Astrocyte (in vitro differentiated cells and primary cell): ENCODE results near the gene EDARADD. TPM values are rescaled to one million over a fixed set of nuclear protein-coding genes. Genes with fewer than 3 reads are reported as not detected.

ENCODE experiments used
- DNase-seq: peaks from one replicate; pipeline ENCODE4 v3.0.0-alpha.2; 2010; ENCODE audit warnings: low read depth
- FAIRE-seq: peaks from 2 replicates; lab custom pipeline; 2011; peaks lifted over from hg19 to GRCh38; lab: Jason Lieb, UNC
- H2AFZ ChIP-seq: 2 replicates; pipeline ENCODE4 v1.6.0; 2012; ENCODE audit warnings: low read depth, low read length, inconsistent platforms
- H3K27ac ChIP-seq: 2 replicates; pipeline ENCODE4 v1.5.1; 2011; ENCODE audit warnings: low read depth, low read length, inconsistent platforms
- H3K27me3 ChIP-seq: 2 replicates; pipeline ENCODE4 v1.6.0; 2011; ENCODE audit warnings: low read length, inconsistent platforms; ENCODE audit not compliant: insufficient read depth
- H3K36me3 ChIP-seq: 2 replicates; pipeline ENCODE4 v1.5.1; 2011; ENCODE audit warnings: low read length, inconsistent platforms; ENCODE audit not compliant: insufficient read depth
- H3K4me1 ChIP-seq: 2 replicates; pipeline ENCODE4 v1.5.1; 2011; ENCODE audit warnings: low read length, inconsistent platforms; ENCODE audit not compliant: insufficient read depth
- H3K4me2 ChIP-seq: 2 replicates; pipeline ENCODE4 v1.6.0; 2012; ENCODE audit warnings: low read length, inconsistent platforms
- H3K4me3 ChIP-seq: 2 replicates; pipeline ENCODE4 v1.5.1; 2011; ENCODE audit warnings: low read depth, mild to moderate bottlenecking, low read length, inconsistent platforms; ENCODE audit not compliant: insufficient read depth
- H3K79me2 ChIP-seq: 2 replicates; pipeline ENCODE4 v1.6.0; 2012; ENCODE audit warnings: mild to moderate bottlenecking, low read length, inconsistent platforms; ENCODE audit not compliant: insufficient read depth
- H3K9ac ChIP-seq: 2 replicates; pipeline ENCODE4 v1.6.0; 2012; ENCODE audit warnings: mild to moderate bottlenecking, low read length, inconsistent platforms
- H3K9me3 ChIP-seq: 2 replicates; pipeline ENCODE4 v1.5.1; 2012; ENCODE audit warnings: low read depth, mild to moderate bottlenecking, low read length, inconsistent platforms; ENCODE audit not compliant: insufficient read depth
- H4K20me1 ChIP-seq: 2 replicates; pipeline ENCODE4 v1.6.0; 2012; ENCODE audit warnings: low read length, inconsistent platforms; ENCODE audit not compliant: insufficient read depth
- H3K27ac Mint-ChIP-seq: one replicate; pipeline ENCODE4 v1.8.0; 2021; ENCODE audit warnings: mild to moderate bottlenecking, mixed read lengths; ENCODE audit not compliant: unreplicated experiment
- H3K27me3 Mint-ChIP-seq: one replicate; pipeline ENCODE4 v1.8.0; 2021; ENCODE audit warnings: low read depth, mixed read lengths; ENCODE audit not compliant: unreplicated experiment
- H3K36me3 Mint-ChIP-seq: one replicate; pipeline ENCODE4 v1.8.0; 2021; ENCODE audit warnings: low read depth, mixed read lengths; ENCODE audit not compliant: unreplicated experiment
- H3K4me1 Mint-ChIP-seq: one replicate; pipeline ENCODE4 v1.8.0; 2021; ENCODE audit warnings: low read depth, mixed read lengths; ENCODE audit not compliant: unreplicated experiment
- H3K4me3 Mint-ChIP-seq: one replicate; pipeline ENCODE4 v1.8.0; 2021; ENCODE audit warnings: mild to moderate bottlenecking, moderate library complexity, mixed read lengths; ENCODE audit not compliant: unreplicated experiment
- H3K9me3 Mint-ChIP-seq: one replicate; pipeline ENCODE4 v1.8.0; 2021; ENCODE audit warnings: mild to moderate bottlenecking, mixed read lengths; ENCODE audit not compliant: unreplicated experiment
- EZH2 ChIP-seq: IDR thresholded peaks from 2 replicates; pipeline ENCODE4 v1.6.1; 2012; ENCODE audit warnings: mild to moderate bottlenecking, low read length, inconsistent platforms; ENCODE audit not compliant: insufficient read depth
- total RNA-seq: library from RNA; stranded (reverse); gene quantifications from 2 replicates; pipeline ENCODE4 v1.2.1, GENCODE V29; 2021
- TF ChIP-seq, protein P1 (sequence below): IDR thresholded peaks from 2 replicates; pipeline ENCODE4 v1.5.1; 2011; ENCODE audit warnings: low read depth, mild to moderate bottlenecking, inconsistent platforms, low read length, moderate library complexity; ENCODE audit not compliant: insufficient read depth

The EDARADD gene
- total RNA-seq, 1 donor from 2014 or later, result 0.98 TPM

DNA sequence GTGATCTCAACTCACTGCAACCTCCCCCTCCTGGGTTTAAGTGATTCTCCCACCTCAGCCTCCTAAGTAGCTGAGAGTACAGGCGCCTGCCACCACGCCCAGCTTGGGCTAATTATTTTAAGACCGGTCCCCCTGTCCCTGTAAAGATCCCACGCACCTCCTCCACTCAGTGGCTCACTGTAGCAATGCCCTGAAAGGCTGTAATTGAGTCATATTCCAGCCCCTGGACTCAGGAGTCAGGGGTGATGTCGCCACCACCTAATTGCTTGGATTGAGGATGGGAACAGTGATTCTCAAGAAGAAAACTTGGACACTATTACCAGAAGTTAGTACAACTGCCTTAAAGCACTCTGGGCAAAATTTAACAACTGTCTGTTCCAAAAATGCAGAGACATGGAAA lies 3.1 kb upstream of the EDARADD start:
- Mint-ChIP-seq H3K36me3 (no peaks in the 10 kb centered on the region), H3K4me1 (peaks cover 7% of the 10 kb centered on the region), H3K27ac (no peak overlapping the region), H3K4me3 (no peak overlapping the region), H3K9me3 (no peaks in the 10 kb centered on the region), H3K27me3 (peaks cover 8% of the 10 kb centered on the region)
- no peak overlapping the region for H3K4me3 ChIP-seq
- H2AFZ ChIP-seq, result no peak overlapping the region
- H3K27ac ChIP-seq, result no peak overlapping the region
- H3K4me2 ChIP-seq, result no peak overlapping the region
- H3K4me1 ChIP-seq, result peaks cover 7% of the 10 kb centered on the region
- no peaks in the 10 kb centered on the region for H4K20me1 ChIP-seq
- no peaks in the 10 kb centered on the region for H3K79me2 ChIP-seq
- no peak overlapping the region for H3K9ac ChIP-seq
- TF ChIP-seq EZH2, result no peak
- TF ChIP-seq, protein P1, sequence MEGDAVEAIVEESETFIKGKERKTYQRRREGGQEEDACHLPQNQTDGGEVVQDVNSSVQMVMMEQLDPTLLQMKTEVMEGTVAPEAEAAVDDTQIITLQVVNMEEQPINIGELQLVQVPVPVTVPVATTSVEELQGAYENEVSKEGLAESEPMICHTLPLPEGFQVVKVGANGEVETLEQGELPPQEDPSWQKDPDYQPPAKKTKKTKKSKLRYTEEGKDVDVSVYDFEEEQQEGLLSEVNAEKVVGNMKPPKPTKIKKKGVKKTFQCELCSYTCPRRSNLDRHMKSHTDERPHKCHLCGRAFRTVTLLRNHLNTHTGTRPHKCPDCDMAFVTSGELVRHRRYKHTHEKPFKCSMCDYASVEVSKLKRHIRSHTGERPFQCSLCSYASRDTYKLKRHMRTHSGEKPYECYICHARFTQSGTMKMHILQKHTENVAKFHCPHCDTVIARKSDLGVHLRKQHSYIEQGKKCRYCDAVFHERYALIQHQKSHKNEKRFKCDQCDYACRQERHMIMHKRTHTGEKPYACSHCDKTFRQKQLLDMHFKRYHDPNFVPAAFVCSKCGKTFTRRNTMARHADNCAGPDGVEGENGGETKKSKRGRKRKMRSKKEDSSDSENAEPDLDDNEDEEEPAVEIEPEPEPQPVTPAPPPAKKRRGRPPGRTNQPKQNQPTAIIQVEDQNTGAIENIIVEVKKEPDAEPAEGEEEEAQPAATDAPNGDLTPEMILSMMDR, result no peak
- DNase-seq, result no peak
- no peak for FAIRE-seq
- no peaks in the 10 kb centered on the region for H3K36me3 ChIP-seq
- H3K27me3 ChIP-seq, result peaks cover 3% of the 10 kb centered on the region
- H3K9me3 ChIP-seq, result no peaks in the 10 kb centered on the region

DNA sequence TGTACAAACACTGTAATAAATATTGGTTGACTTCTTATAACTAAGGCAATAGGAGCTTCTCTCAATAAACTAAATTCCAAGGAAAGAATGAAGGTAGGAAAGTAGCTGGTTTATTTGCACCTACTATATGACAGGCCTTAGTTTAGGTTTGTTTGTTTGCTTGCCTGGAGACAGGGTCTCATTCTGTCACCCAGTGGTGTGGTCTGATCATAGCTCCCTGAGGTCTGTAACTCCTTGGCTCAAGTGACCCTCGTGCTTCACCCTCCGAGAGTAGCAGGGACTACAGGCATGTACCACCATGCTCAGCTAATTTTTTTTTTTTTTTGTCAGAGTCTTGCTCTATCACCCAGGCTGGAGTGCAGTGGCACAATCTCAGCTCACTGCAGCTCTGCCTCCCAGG lies 1.9 kb upstream of the EDARADD start:
- H3K27me3 ChIP-seq, result peaks cover 13% of the 10 kb centered on the region
- H3K36me3 ChIP-seq, result no peaks in the 10 kb centered on the region
- Mint-ChIP-seq H3K9me3 (no peaks in the 10 kb centered on the region), H3K27me3 (peaks cover 19% of the 10 kb centered on the region), H3K27ac (no peak overlapping the region), H3K4me3 (no peak overlapping the region), H3K4me1 (peaks cover 7% of the 10 kb centered on the region), H3K36me3 (no peaks in the 10 kb centered on the region)
- no peaks in the 10 kb centered on the region for H4K20me1 ChIP-seq
- no peak for TF ChIP-seq EZH2
- TF ChIP-seq, protein P1, result no peak
- DNase-seq (no peak), FAIRE-seq (no peak)
- no peak overlapping the region for H3K4me2 ChIP-seq
- peaks cover 7% of the 10 kb centered on the region for H3K4me1 ChIP-seq
- H3K27ac ChIP-seq, result no peak overlapping the region
- no peaks in the 10 kb centered on the region for H3K9me3 ChIP-seq
- H3K79me2 ChIP-seq, result no peaks in the 10 kb centered on the region
- H2AFZ ChIP-seq, result no peak overlapping the region
- H3K4me3 ChIP-seq, result no peak overlapping the region
- H3K9ac ChIP-seq, result no peak overlapping the region

DNA sequence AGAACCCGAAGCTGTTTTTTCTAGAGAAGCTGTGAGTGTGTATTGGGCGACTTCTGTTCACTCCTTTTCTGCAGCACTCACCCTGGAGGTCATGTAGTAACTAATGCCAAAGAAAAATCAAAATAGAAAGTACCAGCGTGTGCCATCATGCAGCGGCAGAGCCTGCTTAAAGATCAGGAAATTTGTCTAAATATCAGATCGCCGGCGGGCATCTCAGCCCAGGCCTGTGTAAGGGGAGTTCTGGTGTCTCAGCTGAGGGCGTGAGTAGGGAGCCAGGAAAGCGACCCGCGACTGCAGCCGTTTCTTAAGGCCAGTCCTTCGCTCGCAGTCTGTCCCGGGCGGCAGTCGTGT lies 768 bp downstream of the EDARADD start:
- FAIRE-seq (no peak), DNase-seq (no peak)
- Histone ChIP-seq H3K4me3 (peak overlapping the region; percentile 58), H3K36me3 (no peaks in the 10 kb centered on the region), H3K9ac (peak overlapping the region; percentile 16), H2AFZ (peak overlapping the region; percentile 86), H3K27ac (no peak overlapping the region), H3K4me2 (peak overlapping the region; percentile 88), H3K27me3 (peaks cover 16% of the 10 kb centered on the region), H3K4me1 (peaks cover 7% of the 10 kb centered on the region), H4K20me1 (no peaks in the 10 kb centered on the region), H3K79me2 (no peaks in the 10 kb centered on the region), H3K9me3 (no peaks in the 10 kb centered on the region)
- H3K27ac Mint-ChIP-seq, result peak overlapping the region; percentile 16
- no peak for TF ChIP-seq EZH2
- TF ChIP-seq, protein P1, result no peak
- peaks cover 7% of the 10 kb centered on the region for H3K4me1 Mint-ChIP-seq
- peaks cover 4% of the 10 kb centered on the region for H3K36me3 Mint-ChIP-seq
- peaks cover 3% of the 10 kb centered on the region for H3K9me3 Mint-ChIP-seq
- H3K27me3 Mint-ChIP-seq, result peaks cover 27% of the 10 kb centered on the region
- H3K4me3 Mint-ChIP-seq, result peak overlapping the region; percentile 88
